NCI-H82 (cell line): ENCODE measurements around the gene ZBTB7C.
A peak's percentile ranks its signal among the peaks of the same experiment; 100 is the strongest.
"Not testable (repeated sequence)": the region's sequence is repeated elsewhere in the genome, so short reads cannot be mapped to it uniquely, and the experiment has no call there.

Experiments used
- DNase-seq: peaks from one replicate; lab custom pipeline; 2025; lab: John Stamatoyannopoulos, UW

Gene ZBTB7C

GRCh38 chr18:48408727-48409590 is at the start of gene ZBTB7C:
Gene ZBTB7C (minus strand): TSS chr18:48409383.
- peak; percentile 39 for DNase-seq

- DNase-seq, result no peak
Observed at GRCh38 chr18:48456838-48457237, 47.7 kb upstream of the ZBTB7C start.

GRCh38 chr18:48455555-48456478 is 46.6 kb upstream of the ZBTB7C start:
- DNase-seq, result no peak

GRCh38 chr18:48454261-48454757 is 45.1 kb upstream of the ZBTB7C start:
- DNase-seq, result no peak

- no peak for DNase-seq
Observed at GRCh38 chr18:48453330-48454066, 44.3 kb upstream of the ZBTB7C start.

GRCh38 chr18:48452861-48453323 is 43.7 kb upstream of the ZBTB7C start:
- DNase-seq, result no peak

GRCh38 chr18:48450685-48451084 is 41.5 kb upstream of the ZBTB7C start:
- DNase-seq, result peak; percentile 31

GRCh38 chr18:48446582-48447225 is 37.5 kb upstream of the ZBTB7C start:
- DNase-seq, result peak; percentile 92

GRCh38 chr18:48445540-48445939 is 36.4 kb upstream of the ZBTB7C start:
- peak; percentile 88 for DNase-seq

- DNase-seq, result no peak
Observed at GRCh38 chr18:48442761-48443160, 33.6 kb upstream of the ZBTB7C start.

- no peak for DNase-seq
Observed at GRCh38 chr18:48441405-48441881, 32.3 kb upstream of the ZBTB7C start.

- DNase-seq, result no peak
Observed at GRCh38 chr18:48440924-48441323, 31.7 kb upstream of the ZBTB7C start.

GRCh38 chr18:48436907-48437306 is 27.7 kb upstream of the ZBTB7C start:
- DNase-seq, result no peak

- DNase-seq, result not testable (repeated sequence)
Observed at GRCh38 chr18:48434382-48434781, 25.2 kb upstream of the ZBTB7C start.

- no peak for DNase-seq
Observed at GRCh38 chr18:48433541-48433940, 24.4 kb upstream of the ZBTB7C start.

GRCh38 chr18:48430150-48430549 is 21.0 kb upstream of the ZBTB7C start:
- DNase-seq, result no peak

- DNase-seq, result peak; percentile 9
Observed at GRCh38 chr18:48428475-48429177, 19.4 kb upstream of the ZBTB7C start.

GRCh38 chr18:48422947-48423378 is 13.8 kb upstream of the ZBTB7C start:
- DNase-seq, result peak; percentile 62

- DNase-seq, result peak; percentile 18
Observed at GRCh38 chr18:48419277-48420022, 10.3 kb upstream of the ZBTB7C start.
